GM12878 (cell line): ENCODE measurements around the gene SLC16A6. TPM values are rescaled to one million over a fixed set of nuclear protein-coding genes. Genes with fewer than 3 reads are reported as not detected.

Experiments used
- ATAC-seq: fragments of 200-7000 bp; cut with Tn5 transposase; 3 replicates; pipeline ENCODE4 v1.9.1; 2020; ENCODE audit warnings: mild to moderate bottlenecking, moderate library complexity
- BruUV-seq: library from RNA; stranded (reverse); fragments of 400-500 nt; replicated peaks from 2 replicates; lab custom pipeline; 2021; lab: Mats Ljungman, UMichigan
- CTCF ChIA-PET: fragments of 300-600 bp; sonication (Branson Sonifier 250); formaldehyde crosslinking; extraction: SDS; loops from one replicate; lab custom pipeline; 2021; ENCODE audit warnings: inconsistent platforms; lab: Yijun Ruan, JAX
- POLR2A ChIA-PET: fragments of 350-600 bp; formaldehyde crosslinking; extraction: SDS; loops from one replicate; lab custom pipeline; 2021; ENCODE audit warnings: inconsistent platforms; lab: Charles Lee
- RAD21 ChIA-PET: fragments of 300-600 bp; sonication (Branson Sonifier 250); formaldehyde crosslinking; loops from one replicate; lab custom pipeline; 2023; ENCODE audit warnings: antibody characterized with exemption; ENCODE audit not compliant: unreplicated experiment; lab: Charles Lee
- SMC1A ChIA-PET: fragments of 300-600 bp; sonication (Branson Sonifier 250); formaldehyde crosslinking; loops from one replicate; lab custom pipeline; 2023; ENCODE audit not compliant: unreplicated experiment, uncharacterized antibody; lab: Charles Lee
- DNase-seq: peaks from one replicate; pipeline ENCODE4 v3.0.0-alpha.2; 2011; ENCODE audit warnings: low read depth, low spot score
- FAIRE-seq: peaks from 3 replicates; lab custom pipeline; 2011; peaks lifted over from hg19 to GRCh38; lab: Jason Lieb, UNC
- H2AFZ ChIP-seq: 2 replicates; pipeline ENCODE4 v1.6.0; 2011; ENCODE audit warnings: low read depth, low read length, control low read depth; ENCODE audit not compliant: control insufficient read depth
- H3K27ac ChIP-seq: 2 replicates; pipeline ENCODE4 v1.5.1; 2011; ENCODE audit warnings: control low read depth; ENCODE audit not compliant: control insufficient read depth, insufficient read depth
- H3K27me3 ChIP-seq, 2 experiments: replicated peaks in 1 of 2; 2 replicates each; pipeline versions ENCODE4 v1.6.0 to v1.6.1; 2011; ENCODE audit warnings: low read length in 1 of 2; ENCODE audit not compliant: control insufficient read depth in 2 of 2, insufficient read depth in 2 of 2
- H3K36me3 ChIP-seq, 2 experiments: 2 replicates each; pipeline ENCODE4 v1.5.1; 2011; ENCODE audit warnings: low read length in 1 of 2; ENCODE audit not compliant: control insufficient read depth in 2 of 2, insufficient read depth in 2 of 2
- H3K4me1 ChIP-seq: 2 replicates; pipeline ENCODE4 v1.6.1; 2011; ENCODE audit warnings: mild to moderate bottlenecking, low read length, moderate library complexity, mixed read lengths; ENCODE audit not compliant: control insufficient read depth, insufficient read depth
- H3K4me2 ChIP-seq: 2 replicates; pipeline ENCODE4 v1.6.0; 2011; ENCODE audit warnings: control low read depth; ENCODE audit not compliant: control insufficient read depth, insufficient read depth
- H3K4me3 ChIP-seq: fragments of 200-600 bp; sonication (generic); 2 replicates; pipeline ENCODE4 v1.5.1; 2016
- H3K79me2 ChIP-seq: 2 replicates; pipeline ENCODE4 v1.6.0; 2011; ENCODE audit warnings: low read length; ENCODE audit not compliant: control insufficient read depth, insufficient read depth
- H3K9ac ChIP-seq: 2 replicates; pipeline ENCODE4 v1.8.0; 2011; ENCODE audit warnings: low read length, control low read depth, mixed read lengths; ENCODE audit not compliant: control insufficient read depth, insufficient read depth
- H3K9me3 ChIP-seq: replicated peaks from 3 replicates; pipeline ENCODE4 v1.5.1; 2011; ENCODE audit warnings: mild to moderate bottlenecking, low read length; ENCODE audit not compliant: control insufficient read depth, insufficient read depth
- H4K20me1 ChIP-seq: 2 replicates; pipeline ENCODE4 v1.6.0; 2011; ENCODE audit not compliant: control insufficient read depth, insufficient read depth
- ASH2L ChIP-seq: fragments of 300-600, 200-600 bp; sonication (generic); IDR thresholded peaks from 2 replicates; pipeline ENCODE4 v1.6.1; 2017; ENCODE audit warnings: low read depth, mild to moderate bottlenecking, borderline replicate concordance
- CEBPB ChIP-seq, 2 experiments: fragments of 150-350 bp in 1 of 2; IDR thresholded peaks; 2 replicates each; pipeline ENCODE4 v1.6.1; 2012 to 2014; ENCODE audit warnings: low read depth in 2 of 2, low read length in 2 of 2, borderline replicate concordance in 1 of 2, inconsistent platforms in 1 of 2
- ELK1 ChIP-seq: IDR thresholded peaks from 2 replicates; pipeline ENCODE4 v1.6.1; 2012; ENCODE audit warnings: low read depth, low read length, improper control_type of control experiment
- FOXK2 ChIP-seq: fragments of 450-650 bp; IDR thresholded peaks from 2 replicates; pipeline ENCODE4 v1.6.1; 2017; ENCODE audit warnings: mild to moderate bottlenecking, moderate library complexity
- GABPA ChIP-seq: IDR thresholded peaks from 2 replicates; pipeline ENCODE4 v1.6.1; 2014; ENCODE audit warnings: antibody characterized with exemption, low read depth, mild to moderate bottlenecking, inconsistent platforms
- SMARCA5 ChIP-seq: fragments of 450-650 bp; IDR thresholded peaks from 2 replicates; pipeline ENCODE4 v1.6.1; 2017; ENCODE audit warnings: mild to moderate bottlenecking
- TCF3 ChIP-seq: IDR thresholded peaks from 2 replicates; pipeline ENCODE4 v1.6.1; 2012; ENCODE audit warnings: low read depth, mild to moderate bottlenecking, low read length, borderline replicate concordance; ENCODE audit not compliant: insufficient read depth
- USF2 ChIP-seq: IDR thresholded peaks from 2 replicates; pipeline ENCODE4 v1.6.1; 2011; ENCODE audit warnings: low read depth, low read length, improper control_type of control experiment, borderline replicate concordance
- ZBTB11 ChIP-seq: fragments of 450-650 bp; formaldehyde crosslinking; IDR thresholded peaks from 2 replicates; pipeline ENCODE4 v1.5.0; 2022; ENCODE audit warnings: mild to moderate bottlenecking, missing genetic modification characterization
- ZBTB4 ChIP-seq: fragments of 450-650 bp; formaldehyde crosslinking; IDR thresholded peaks from 2 replicates; pipeline ENCODE4 v1.4.0; 2022; ENCODE audit warnings: mild to moderate bottlenecking, moderate library complexity
- ZNF274 ChIP-seq: IDR thresholded peaks from one replicate; pipeline ENCODE4 v1.8.0; 2011; ENCODE audit not compliant: insufficient read length, insufficient read depth
- WGBS: methylation state at CpG from one replicate; pipeline ENCODE4 v1.1.6; 2016; ENCODE audit warnings: low lambda C conversion rate; ENCODE audit not compliant: insufficient replicate concordance, insufficient coverage; ENCODE audit errors: missing lambda C conversion rate; 5-methylcytosine and 5-hydroxymethylcytosine counted together
- in situ Hi-C: fragments of 300-500 bp; cut with MboI; formaldehyde crosslinking; loops from 9 replicates; pipeline ENCODE4 v1.14.3; 2018; ENCODE audit warnings: mixed read lengths
- intact Hi-C: fragments of 100-400 bp; cut with micrococcal nuclease; formaldehyde crosslinking; loops from one replicate; pipeline ENCODE4 v1.14.2; 2022; ENCODE audit not compliant: unreplicated experiment
- polyA plus RNA-seq, 11 experiments: library from polyadenylated mRNA; depleted of rRNA in 4 of 11; unstranded in 6 of 11; stranded (reverse) in 5 of 11; fragments of >200 nt; fragmentation: Nextera tagmentation in 4 of 11; fragmentation: Illumina TruSeq in 1 of 11; extraction: Ambion mirVana in 4 of 11; extraction: Trizol in 1 of 11; gene quantifications; 1 replicate in 1 of 11; 2 replicates in 10 of 11; pipeline versions ENCODE4 v1.2.1 to v1.2.3, GENCODE V29; 2011 to 2016; ENCODE audit warnings: inconsistent platforms in 2 of 11, missing spikeins in 2 of 11, low read depth in 1 of 11
- total RNA-seq, 4 experiments: library from RNA; depleted of rRNA in 3 of 4; stranded (reverse); fragments of >200 nt in 3 of 4; fragmentation: Illumina TruSeq in 1 of 4; extraction: Trizol in 1 of 4; gene quantifications; 2 replicates each; pipeline versions ENCODE4 v1.2.1 to v1.2.3, GENCODE V29; 2013 to 2021

SLC16A6 gene
- total and polyA plus RNA-seq, 10 of the 15 experiments (the other 5 are each of a cell fraction or from before 2014, with no cell fraction given) = 2.4 to 8.8 (median 6.0) TPM

- ATAC-seq (peak; percentile 78), DNase-seq (peak; percentile 70), FAIRE-seq (peak; percentile 56)
- H3K4me1 ChIP-seq = peaks cover 22% of the 10 kb centered on the region
- BruUV-seq = no TSS peak
- H3K9ac ChIP-seq = peak overlapping the region; percentile 98
- ChIA-PET POLR2A (interaction anchor here (1.0 to 3.7 kb wide), 3 partner anchors 30 to 168 kb away, joined by 4 to 28 read pairs (median 5); partner anchors contain the start of gene WIPI1), RAD21 (interaction anchor here (1.4 to 6.9 kb wide), 3 partner anchors 44 to 168 kb away, joined by 4 to 54 read pairs (median 5); partner anchors contain the start of genes AMZ2 and WIPI1), CTCF (interaction anchor here (0.9 to 2.2 kb wide), 6 partner anchors 107 to 177 kb away, joined by 3 to 8 read pairs (median 4); no protein-coding TSS in a partner anchor), SMC1A (interaction anchor here (0.7 to 1.3 kb wide), 6 partner anchors 27 to 170 kb away, joined by 3 to 5 read pairs (median 4); no protein-coding TSS in a partner anchor)
- 1% methylated on average over 64 of the region's 76 CpGs for WGBS
- in situ Hi-C loops = no loop called here
- peaks cover 37% of the 10 kb centered on the region for H3K79me2 ChIP-seq
- no peaks in the 10 kb centered on the region for H3K9me3 ChIP-seq
- peak overlapping the region; percentile 95 for H3K27ac ChIP-seq
- peak overlapping the region; percentile 96 for H3K4me2 ChIP-seq
- no peaks in the 10 kb centered on the region for H4K20me1 ChIP-seq
- intact Hi-C loops = loop anchor here (1.0 to 5.0 kb wide), 4 partner anchors 27 to 168 kb away; partner anchors contain the start of gene AMZ2
- H3K36me3 ChIP-seq = no peaks in the 10 kb centered on the region
- H3K27me3 ChIP-seq = no peaks in the 10 kb centered on the region
- H3K4me3 ChIP-seq = peak overlapping the region; percentile 74
- peak overlapping the region; percentile 39 for H2AFZ ChIP-seq
- 0 out of 2 replicates have a peak, but pooled peaks have one; percentile 21 for TF ChIP-seq ZBTB11 (CRISPR knock-in tag)
- TF ChIP-seq USF2 = no peak
- TF ChIP-seq TCF3 = peak; percentile 85; the same call in 1 of the 2 replicates
- no peak for TF ChIP-seq ZNF274
- TF ChIP-seq ZBTB4 (CRISPR knock-in tag) = no peak
- peak; percentile 60; the same call in 1 of the 2 replicates for TF ChIP-seq ELK1
- TF ChIP-seq SMARCA5 = no peak
- 0 out of 2 replicates have a peak, but pooled peaks have one; percentile 55 for TF ChIP-seq ASH2L
- no peak for TF ChIP-seq CEBPB (IDR thresholded peaks at IDR 0.05; ENCODE audit: borderline replicate concordance in 1 of 2, low read depth in 2 of 2, low read length in 2 of 2)
- TF ChIP-seq GABPA = peak; percentile 68; the same call in 1 of the 2 replicates
- no peak for TF ChIP-seq FOXK2
Observed at GRCh38 chr17:68291836-68292688, 1.1 kb upstream of the SLC16A6 start.
